ENCODE measurements around the gene KRT72.

Gene KRT72

DNA sequence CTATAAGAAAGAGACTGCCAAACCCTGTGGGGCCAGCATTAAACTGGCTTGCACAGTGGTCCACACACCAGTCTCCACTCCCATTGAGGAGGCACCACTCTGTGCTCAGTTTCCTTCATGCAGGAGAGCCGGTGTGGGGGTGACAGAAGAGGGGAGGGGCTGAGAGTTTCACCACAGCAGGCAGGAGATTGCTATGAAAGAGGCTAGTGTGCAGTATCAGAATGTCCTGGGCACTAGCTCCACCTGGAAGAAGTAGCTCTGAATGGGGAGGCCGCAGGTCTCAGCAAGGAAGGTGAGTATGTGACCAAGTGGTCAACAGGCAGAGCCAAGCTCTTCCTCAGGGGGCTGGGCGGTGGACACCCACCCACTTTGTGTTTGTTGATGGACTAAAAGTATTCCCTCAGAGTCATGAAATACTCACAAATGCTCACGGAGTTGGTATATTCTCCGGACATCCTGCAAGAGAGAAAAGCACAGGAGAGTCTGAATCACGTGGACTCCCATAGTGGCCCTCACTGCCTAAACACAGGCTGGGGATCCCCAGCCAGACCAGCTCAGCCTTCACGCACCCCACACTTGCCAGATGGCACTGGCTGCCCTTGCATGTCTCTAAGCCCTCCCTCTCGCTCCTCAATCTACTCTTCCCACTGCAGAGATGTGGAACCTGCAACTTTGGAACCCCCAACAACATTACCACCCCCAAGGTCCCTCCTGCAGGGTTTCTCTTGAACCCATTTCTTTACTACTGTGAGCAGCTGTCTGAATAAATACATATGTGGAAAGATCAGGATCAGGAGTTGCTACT lies 7.8 kb upstream of the KRT72 start:
- in situ Hi-C loops (cut with HindIII; ENCODE audit: low sequenced_read_pairs), result no loop called here

- in situ Hi-C loops (cut with HindIII; ENCODE audit: low sequenced_read_pairs), result no loop called here
These were observed 6.9 kb upstream of the KRT72 start for GRCh38 chr12:52608161-52608560.

DNA sequence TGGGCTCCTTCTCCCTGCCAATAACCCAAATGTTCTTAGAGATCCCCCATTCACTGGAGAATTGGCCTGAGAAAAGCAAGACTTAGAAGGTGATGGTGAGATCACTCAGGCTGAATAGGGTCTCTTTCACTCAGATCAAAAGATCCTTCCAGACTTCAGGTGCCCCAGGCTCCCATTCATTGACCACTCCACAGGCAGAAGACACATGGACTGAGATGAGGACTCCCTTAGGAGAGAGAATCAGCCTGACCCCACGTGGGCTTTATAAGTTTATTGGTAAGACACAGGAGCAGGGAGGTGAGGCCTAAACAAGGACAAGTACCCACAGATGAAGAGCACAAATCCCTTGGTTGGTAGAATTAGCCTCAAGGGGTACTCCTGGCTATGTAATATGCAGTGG lies 6.1 kb upstream of the KRT72 start:
- in situ Hi-C loops (cut with HindIII; ENCODE audit: low sequenced_read_pairs), result no loop called here

- in situ Hi-C loops (cut with HindIII; ENCODE audit: low sequenced_read_pairs), result no loop called here
These were observed 5.4 kb upstream of the KRT72 start for GRCh38 chr12:52606581-52607218.

DNA sequence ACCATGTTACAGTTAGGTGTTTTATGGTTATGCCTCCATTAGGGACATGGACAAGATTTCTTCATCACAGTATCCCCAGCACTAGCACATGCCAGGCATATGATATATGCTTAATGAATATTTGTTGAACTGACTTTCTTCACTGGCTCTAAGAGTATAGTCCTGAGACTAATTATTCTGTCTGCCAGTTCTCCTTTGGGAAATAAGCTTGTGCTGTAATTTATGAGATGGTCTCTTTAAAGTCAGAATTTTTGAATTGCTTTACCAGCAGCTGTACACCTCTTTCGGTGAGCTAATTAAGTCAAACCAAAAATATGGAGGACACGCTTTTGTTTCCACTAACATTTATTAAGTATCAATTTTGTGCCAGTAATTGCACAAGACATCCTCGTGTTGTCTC lies 4.8 kb upstream of the KRT72 start:
- in situ Hi-C loops (cut with HindIII; ENCODE audit: low sequenced_read_pairs), result no loop called here

GRCh38 chr12:52605542-52605941 lies 4.3 kb upstream of the KRT72 start:
- in situ Hi-C loops (cut with HindIII; ENCODE audit: low sequenced_read_pairs), result no loop called here

GRCh38 chr12:52604859-52605258 lies 3.6 kb upstream of the KRT72 start:
- in situ Hi-C loops (cut with HindIII; ENCODE audit: low sequenced_read_pairs), result no loop called here

DNA sequence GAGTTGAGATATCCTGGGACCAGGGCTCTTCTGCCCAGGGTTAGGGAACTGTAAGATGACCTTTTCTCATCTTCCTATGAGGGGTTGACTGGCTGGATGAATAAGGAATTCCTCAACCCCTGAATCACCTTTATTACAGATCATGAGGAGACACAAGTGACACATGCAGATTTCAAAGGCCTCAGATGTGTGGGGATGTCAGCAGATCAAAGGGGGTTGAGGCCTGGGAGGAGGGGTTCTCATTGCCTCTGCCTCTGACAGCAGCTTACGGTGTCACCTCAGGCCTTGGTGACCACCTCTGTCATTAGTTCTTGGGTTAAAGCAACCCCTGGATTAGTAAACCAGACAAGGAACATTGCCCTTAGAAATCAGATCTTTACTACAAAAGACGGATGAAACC lies 2.1 kb upstream of the KRT72 start:
- in situ Hi-C loops (cut with HindIII; ENCODE audit: low sequenced_read_pairs), result no loop called here

- in situ Hi-C loops (cut with HindIII; ENCODE audit: low sequenced_read_pairs), result no loop called here
These were observed 1.3 kb upstream of the KRT72 start for GRCh38 chr12:52602552-52602951.

DNA sequence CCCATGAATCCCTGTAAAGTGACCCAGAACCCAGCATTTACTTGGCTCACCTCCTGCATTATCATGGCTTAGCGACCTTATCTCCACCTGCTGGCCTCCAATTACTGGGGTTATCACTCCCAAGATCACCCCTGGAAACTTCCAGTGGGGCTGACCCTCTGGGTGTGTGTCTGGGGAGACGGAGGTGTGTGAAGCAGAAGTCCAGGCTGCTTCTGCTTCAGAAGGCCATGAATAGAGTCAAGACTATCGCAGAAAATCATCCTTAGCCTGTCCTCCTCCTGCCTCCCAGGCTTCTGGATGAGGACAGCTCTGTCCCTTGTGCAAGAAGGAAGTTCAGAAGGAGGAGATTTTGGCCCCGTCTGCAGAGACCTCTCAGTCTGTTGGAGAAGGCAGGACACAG lies 408 bp upstream of the KRT72 start:
- in situ Hi-C loops (cut with HindIII; ENCODE audit: low sequenced_read_pairs), result no loop called here

DNA sequence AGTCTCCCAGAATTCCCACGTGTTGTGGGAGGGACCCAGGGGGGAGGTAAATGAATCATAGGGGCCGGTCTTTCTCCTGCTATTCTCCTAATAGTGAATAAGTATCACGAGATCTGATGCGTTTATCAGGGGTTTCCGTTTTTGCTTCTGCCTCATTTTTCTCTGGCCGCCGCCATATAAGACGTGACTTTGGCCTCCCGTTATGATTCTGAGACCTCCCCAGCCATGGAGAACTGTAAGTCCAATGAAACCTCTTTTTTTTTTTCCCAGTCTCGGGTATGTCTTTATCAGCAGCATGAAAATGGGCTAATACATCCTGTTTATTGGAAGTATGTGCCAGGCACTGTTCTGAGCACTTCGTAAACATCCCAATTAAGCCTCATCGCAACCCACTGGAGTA lies 788 bp downstream of the KRT72 start:
- in situ Hi-C loops (cut with HindIII; ENCODE audit: low sequenced_read_pairs), result no loop called here

- in situ Hi-C loops (cut with HindIII; ENCODE audit: low sequenced_read_pairs), result no loop called here
These were observed 1.2 kb downstream of the KRT72 start for GRCh38 chr12:52600071-52600470.

- in situ Hi-C loops (cut with HindIII; ENCODE audit: low sequenced_read_pairs), result loop anchor here (25.0 kb wide), 2 partner anchors 263 to 388 kb away; no protein-coding TSS in a partner anchor
These were observed 2.3 kb downstream of the KRT72 start for GRCh38 chr12:52598966-52599365.

GRCh38 chr12:52594237-52594636 lies 7.0 kb downstream of the KRT72 start:
- in situ Hi-C loops (cut with HindIII; ENCODE audit: low sequenced_read_pairs), result loop anchor here (25.0 kb wide), 2 partner anchors 268 to 393 kb away; no protein-coding TSS in a partner anchor

GRCh38 chr12:52591521-52591920 lies 9.7 kb downstream of the KRT72 start:
- in situ Hi-C loops (cut with HindIII; ENCODE audit: low sequenced_read_pairs), result loop anchor here (25.0 kb wide), 2 partner anchors 271 to 396 kb away; no protein-coding TSS in a partner anchor

DNA sequence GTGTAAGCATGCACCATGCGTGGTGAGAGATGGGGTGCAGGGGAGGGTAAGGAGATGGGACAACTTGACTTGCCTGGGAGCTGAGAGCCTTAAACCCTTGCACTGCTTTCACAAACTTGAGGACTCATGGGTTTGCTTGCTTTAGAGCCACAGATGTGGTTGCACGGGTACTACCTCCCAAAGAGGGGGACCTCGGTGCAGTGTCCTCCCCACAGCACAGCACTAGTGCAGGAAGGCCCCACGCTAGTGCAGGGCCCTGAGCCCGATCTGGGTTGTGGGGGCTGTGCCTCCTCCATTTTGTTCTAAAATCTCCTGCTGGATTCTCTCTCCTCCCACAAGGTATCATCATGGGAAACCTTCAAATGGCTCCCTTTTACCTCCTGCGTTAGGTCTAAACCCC lies 11.2 kb downstream of the KRT72 start:
- in situ Hi-C loops (cut with HindIII; ENCODE audit: low sequenced_read_pairs), result loop anchor here (25.0 kb wide), 2 partner anchors 272 to 397 kb away; no protein-coding TSS in a partner anchor

- in situ Hi-C loops (cut with HindIII; ENCODE audit: low sequenced_read_pairs), result loop anchor here (25.0 kb wide), 2 partner anchors 275 to 400 kb away; no protein-coding TSS in a partner anchor
These were observed 13.7 kb downstream of the KRT72 start for GRCh38 chr12:52587563-52587962.

GRCh38 chr12:52585946-52586345 lies 15.3 kb downstream of the KRT72 start:
- in situ Hi-C loops (cut with HindIII; ENCODE audit: low sequenced_read_pairs), result loop anchor here (25.0 kb wide), 2 partner anchors 276 to 401 kb away; no protein-coding TSS in a partner anchor

GRCh38 chr12:52585066-52585465 lies 16.2 kb downstream of the KRT72 start:
- in situ Hi-C loops (cut with HindIII; ENCODE audit: low sequenced_read_pairs), result loop anchor here (25.0 kb wide), 2 partner anchors 277 to 402 kb away; no protein-coding TSS in a partner anchor

DNA sequence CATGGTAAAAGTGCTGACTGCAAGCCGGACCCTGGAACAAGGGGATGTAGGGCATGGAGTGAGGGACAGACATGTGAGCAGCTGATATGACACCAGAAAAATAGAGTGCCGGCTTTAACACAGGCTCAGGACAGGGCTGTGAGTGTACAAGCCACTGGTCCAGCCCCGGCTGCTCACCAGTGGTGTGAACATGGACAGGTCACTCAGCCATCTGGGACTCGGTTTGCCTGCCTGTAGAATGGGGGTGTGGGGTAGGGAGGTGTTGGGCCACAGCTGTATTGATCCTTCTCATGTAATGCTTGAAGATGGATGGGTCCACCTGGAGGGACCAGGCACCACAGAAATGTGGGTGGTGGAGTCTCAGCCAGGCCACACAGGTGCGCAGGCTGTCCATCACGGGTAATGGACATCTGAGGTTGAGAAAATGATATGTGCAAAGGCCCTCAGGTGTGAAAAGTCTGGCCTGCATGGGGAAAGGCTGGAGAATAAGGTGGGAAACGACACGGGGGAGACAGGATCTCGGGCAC lies 17.0 kb downstream of the KRT72 start:
- in situ Hi-C loops (cut with HindIII; ENCODE audit: low sequenced_read_pairs), result loop anchor here (25.0 kb wide), 2 partner anchors 278 to 403 kb away; no protein-coding TSS in a partner anchor

DNA sequence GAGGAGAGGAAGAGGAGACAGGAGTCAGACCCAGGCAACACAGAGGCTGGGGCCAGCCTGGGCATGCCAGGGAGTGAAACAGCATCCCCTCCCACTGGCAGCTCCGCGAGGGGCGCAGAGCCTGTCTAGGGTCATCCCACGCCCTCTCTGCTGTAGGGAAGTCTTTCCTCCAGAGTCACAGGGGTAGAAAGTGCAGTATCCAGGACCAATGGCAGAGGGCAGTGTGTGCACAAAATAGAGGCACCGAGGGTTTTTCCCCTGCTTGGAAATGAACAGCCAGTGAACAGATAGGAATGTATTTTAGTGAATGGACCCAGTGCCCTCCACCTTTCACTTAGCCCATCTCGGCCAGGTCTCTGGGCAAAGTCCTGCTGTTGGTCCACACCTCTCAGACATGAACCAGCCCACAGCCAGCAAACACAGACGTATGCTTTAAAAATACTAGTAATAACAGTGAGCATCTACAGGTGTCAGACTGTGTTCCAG lies 18.2 kb downstream of the KRT72 start:
- in situ Hi-C loops (cut with HindIII; ENCODE audit: low sequenced_read_pairs), result loop anchor here (25.0 kb wide), 2 partner anchors 279 to 404 kb away; no protein-coding TSS in a partner anchor

Measured in endothelial cell of hepatic sinusoid (primary cell).